ENCODE data around the gene FFAR1.

The FFAR1 gene

DNA sequence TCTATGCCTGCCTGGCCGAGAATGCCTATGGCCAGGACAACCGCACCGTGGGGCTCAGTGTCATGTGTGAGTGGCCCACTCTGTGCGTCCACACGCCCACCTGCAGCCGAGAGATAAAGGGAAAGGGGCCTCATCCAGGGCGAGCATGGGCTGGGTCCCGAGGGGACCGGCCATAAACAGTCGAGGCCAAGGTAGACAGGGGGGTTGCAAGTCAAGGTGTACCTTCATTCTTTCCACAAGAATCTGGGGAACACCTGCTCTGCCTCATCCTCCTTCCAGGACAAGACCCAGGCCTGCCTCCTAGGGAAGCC, 47.4 kb upstream of the FFAR1 start:
- no peak for TF ChIP-seq SIN3A (IDR thresholded peaks at IDR 0.05; ENCODE audit: borderline replicate concordance, insufficient read depth, low read length)

- TF ChIP-seq TAF1 (IDR thresholded peaks at IDR 0.05; ENCODE audit: borderline replicate concordance, insufficient read depth, low read length) = no peak
- no peak for TF ChIP-seq POLR2AphosphoS5 (IDR thresholded peaks at IDR 0.05; ENCODE audit: low read depth, low read length)
- no peak for TF ChIP-seq FOXP2 (optimal IDR thresholded peaks at IDR 0.05; ENCODE audit: borderline replicate concordance, extremely low read depth, extremely low read length, insufficient read depth)
- TF ChIP-seq SIN3A (IDR thresholded peaks at IDR 0.05; ENCODE audit: borderline replicate concordance, insufficient read depth, low read length) = no peak
- TF ChIP-seq REST (IDR thresholded peaks at IDR 0.05; ENCODE audit: insufficient read depth in 1 of 2, low read depth in 2 of 2, low read length in 2 of 2) = no peak
Observed at GRCh38 chr19:35301961-35302360, 45.7 kb upstream of the FFAR1 start.

DNA sequence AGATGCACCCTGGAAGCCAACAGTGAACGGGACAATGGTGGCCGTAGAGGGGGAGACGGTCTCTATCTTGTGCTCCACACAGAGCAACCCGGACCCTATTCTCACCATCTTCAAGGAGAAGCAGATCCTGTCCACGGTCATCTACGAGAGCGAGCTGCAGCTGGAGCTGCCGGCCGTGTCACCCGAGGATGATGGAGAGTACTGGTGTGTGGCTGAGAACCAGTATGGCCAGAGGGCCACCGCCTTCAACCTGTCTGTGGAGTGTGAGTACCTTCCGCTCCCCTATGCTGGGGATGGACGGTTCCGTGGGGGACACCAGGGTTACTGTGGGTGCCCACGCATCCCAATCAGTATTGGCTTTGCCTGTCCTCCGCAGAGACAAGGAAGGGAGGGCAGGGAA, 45.3 kb upstream of the FFAR1 start:
- no peak for TF ChIP-seq SIN3A (IDR thresholded peaks at IDR 0.05; ENCODE audit: borderline replicate concordance, insufficient read depth, low read length)
- TF ChIP-seq FOXP2 (optimal IDR thresholded peaks at IDR 0.05; ENCODE audit: borderline replicate concordance, extremely low read depth, extremely low read length, insufficient read depth) = no peak
- TF ChIP-seq POLR2AphosphoS5 (IDR thresholded peaks at IDR 0.05; ENCODE audit: low read depth, low read length) = no peak
- TF ChIP-seq REST (IDR thresholded peaks at IDR 0.05; ENCODE audit: insufficient read depth in 1 of 2, low read depth in 2 of 2, low read length in 2 of 2) = no peak
- no peak for TF ChIP-seq TAF1 (IDR thresholded peaks at IDR 0.05; ENCODE audit: borderline replicate concordance, insufficient read depth, low read length)

DNA sequence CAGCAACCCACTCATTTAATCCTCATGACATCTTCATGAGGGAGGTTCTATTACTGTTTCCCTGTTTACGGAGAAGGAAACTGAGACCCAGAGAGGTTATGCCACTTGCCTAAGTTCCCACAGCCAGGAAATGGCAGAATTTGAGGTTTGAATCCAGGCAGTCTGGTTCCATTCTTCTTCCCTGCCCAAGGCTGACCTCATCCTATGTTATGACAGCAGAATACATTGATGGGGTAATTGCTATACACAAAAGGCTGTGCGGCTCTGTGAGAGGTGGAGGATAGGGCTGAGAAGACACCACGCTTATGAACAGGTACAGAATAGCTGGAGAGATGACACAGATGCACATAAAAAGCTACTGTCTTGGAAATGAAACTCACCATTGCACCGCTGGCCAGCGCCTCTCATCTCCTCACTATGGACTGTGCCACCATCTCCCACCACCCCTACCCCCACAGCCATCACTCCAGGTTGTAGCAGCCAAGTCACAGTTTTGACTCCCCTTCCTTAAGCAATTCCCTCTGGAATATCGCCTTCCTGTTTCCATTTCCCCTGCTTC, 44.3 kb upstream of the FFAR1 start:
- TF ChIP-seq REST (IDR thresholded peaks at IDR 0.05; ENCODE audit: insufficient read depth in 1 of 2, low read depth in 2 of 2, low read length in 2 of 2) (no peak), TAF1 (IDR thresholded peaks at IDR 0.05; ENCODE audit: borderline replicate concordance, insufficient read depth, low read length) (no peak), POLR2AphosphoS5 (IDR thresholded peaks at IDR 0.05; ENCODE audit: low read depth, low read length) (no peak)

DNA sequence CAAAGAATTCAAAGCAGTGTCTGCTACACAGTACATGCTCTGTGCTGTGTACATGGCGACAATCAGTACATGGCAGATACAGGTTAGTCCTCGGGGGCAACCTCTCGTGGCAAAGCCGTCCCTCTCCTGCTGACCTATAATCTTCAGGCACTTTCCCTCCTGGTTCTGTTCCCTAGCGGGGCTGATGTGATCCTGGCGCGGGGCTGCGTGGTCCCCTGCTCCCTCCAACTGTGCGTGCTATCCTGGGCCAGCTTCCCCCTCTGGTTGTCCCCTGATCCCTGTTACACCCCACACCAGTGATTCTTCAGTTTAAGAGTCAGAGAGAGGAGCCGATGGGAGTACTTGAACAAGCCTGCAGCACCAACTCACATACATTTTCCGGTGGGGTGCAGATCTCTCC, 43.7 kb upstream of the FFAR1 start:
- TF ChIP-seq FOXP2 (optimal IDR thresholded peaks at IDR 0.05; ENCODE audit: borderline replicate concordance, extremely low read depth, extremely low read length, insufficient read depth) = no peak
- no peak for TF ChIP-seq SIN3A (IDR thresholded peaks at IDR 0.05; ENCODE audit: borderline replicate concordance, insufficient read depth, low read length)
- no peak for TF ChIP-seq POLR2AphosphoS5 (IDR thresholded peaks at IDR 0.05; ENCODE audit: low read depth, low read length)
- no peak for TF ChIP-seq TAF1 (IDR thresholded peaks at IDR 0.05; ENCODE audit: borderline replicate concordance, insufficient read depth, low read length)
- TF ChIP-seq REST (IDR thresholded peaks at IDR 0.05; ENCODE audit: insufficient read depth in 1 of 2, low read depth in 2 of 2, low read length in 2 of 2) = no peak
